Measurements from ENCODE around the gene HAP1.
A peak's percentile ranks its signal among the peaks of the same experiment; 100 is the strongest.
"Not testable (repeated sequence)": the region's sequence is repeated elsewhere in the genome, so short reads cannot be mapped to it uniquely, and the experiment has no call there.

The HAP1 gene

DNA sequence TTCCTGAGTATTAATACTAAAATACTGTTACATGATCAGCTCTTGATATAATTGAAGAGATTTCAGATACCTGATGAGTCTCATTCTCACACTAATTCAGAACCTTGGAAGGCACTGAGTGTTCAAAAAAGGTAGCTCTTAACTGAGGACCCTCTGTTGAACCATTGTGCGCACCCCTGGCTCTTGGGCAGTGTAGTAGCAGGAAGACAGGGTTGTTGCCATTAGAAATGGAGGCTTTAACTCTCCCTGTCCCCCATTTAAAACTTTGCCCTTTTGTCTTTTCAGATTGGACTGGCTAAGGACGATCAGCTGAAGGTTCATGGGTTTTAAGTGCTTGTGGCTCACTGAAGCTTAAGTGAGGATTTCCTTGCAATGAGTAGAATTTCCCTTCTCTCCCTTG lies 43.9 kb downstream of the HAP1 start:
- no peak for DNase-seq (ENCODE audit: low read depth)

DNA sequence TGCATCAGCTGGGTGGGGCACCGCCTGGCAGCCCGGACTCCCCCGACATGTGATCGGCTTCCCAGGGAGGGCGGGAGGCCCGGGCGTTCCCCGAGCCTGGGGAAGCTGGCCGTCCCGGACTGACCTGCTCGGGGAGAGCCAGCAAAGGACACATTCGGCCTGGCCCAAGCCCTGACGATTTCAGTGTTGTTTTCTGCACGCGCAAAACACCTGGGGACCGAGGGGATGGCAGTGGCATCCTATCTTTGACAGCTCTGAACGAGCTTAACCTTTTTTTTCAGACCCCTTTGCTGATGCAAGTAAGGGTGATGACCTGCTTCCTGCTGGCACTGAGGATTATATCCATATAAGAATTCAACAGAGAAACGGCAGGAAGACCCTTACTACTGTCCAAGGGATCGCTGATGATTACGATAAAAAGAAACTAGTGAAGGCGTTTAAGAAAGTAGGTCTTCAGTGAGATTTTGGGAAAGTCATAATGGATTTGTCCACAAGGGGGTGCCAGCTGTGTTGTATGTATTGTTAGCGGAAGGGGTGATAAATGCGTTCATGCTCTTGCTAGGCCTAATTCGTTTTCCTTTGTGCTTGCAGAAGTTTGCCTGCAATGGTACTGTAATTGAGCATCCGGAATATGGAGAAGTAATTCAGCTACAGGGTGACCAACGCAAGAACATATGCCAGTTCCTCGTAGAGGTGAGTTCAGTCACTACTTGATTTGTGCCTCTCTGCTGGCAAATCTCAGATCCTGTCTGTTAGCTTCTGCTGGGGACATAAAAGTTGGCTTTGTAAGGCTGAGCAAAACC lies 44.7 kb downstream of the HAP1 start:
- DNase-seq (ENCODE audit: low read depth): peak; percentile 56

DNA sequence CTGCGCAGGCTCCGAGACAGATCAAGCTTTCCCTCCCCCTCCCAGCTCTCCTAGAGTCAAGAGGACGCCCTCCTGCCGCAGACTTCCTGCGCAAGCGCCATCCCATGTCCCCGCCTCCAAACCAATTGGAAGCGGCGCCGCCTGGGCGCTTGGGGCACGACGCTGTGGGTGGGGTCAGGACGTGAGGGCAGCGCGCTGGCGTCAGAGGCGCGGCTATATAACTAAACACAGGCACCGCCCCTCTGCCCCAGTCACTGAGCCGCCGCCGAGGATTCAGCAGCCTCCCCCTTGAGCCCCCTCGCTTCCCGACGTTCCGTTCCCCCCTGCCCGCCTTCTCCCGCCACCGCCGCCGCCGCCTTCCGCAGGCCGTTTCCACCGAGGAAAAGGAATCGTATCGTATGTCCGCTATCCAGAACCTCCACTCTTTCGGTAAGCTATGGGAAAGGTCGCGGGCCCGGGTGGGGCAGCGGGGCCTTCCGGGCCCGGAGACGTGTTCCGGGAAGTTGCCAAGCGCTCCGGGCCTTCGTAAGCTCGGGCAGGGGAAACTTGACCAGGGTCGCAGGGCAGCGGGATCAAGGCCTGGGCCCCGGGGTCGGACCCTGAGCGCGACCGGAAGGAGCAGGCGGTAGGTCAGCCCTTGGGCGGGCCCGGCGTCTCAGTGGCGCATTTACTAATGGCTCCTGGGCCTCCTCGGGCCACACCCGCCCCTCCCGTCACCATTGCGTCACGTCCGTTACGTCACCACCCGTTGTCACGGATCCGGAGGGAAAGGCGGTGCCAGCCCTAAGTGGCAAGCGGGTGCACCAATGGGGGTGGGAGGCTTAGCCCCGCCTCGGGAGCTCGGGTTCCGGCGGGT lies 45.6 kb downstream of the HAP1 start, which contains the start of gene EIF1:
EIF1 (plus strand) TSS at position 245 of the 856 bp plus-strand sequence; CDS start at position 399, 154 bp downstream.
- DNase-seq (ENCODE audit: low read depth): peak; percentile 100

DNA sequence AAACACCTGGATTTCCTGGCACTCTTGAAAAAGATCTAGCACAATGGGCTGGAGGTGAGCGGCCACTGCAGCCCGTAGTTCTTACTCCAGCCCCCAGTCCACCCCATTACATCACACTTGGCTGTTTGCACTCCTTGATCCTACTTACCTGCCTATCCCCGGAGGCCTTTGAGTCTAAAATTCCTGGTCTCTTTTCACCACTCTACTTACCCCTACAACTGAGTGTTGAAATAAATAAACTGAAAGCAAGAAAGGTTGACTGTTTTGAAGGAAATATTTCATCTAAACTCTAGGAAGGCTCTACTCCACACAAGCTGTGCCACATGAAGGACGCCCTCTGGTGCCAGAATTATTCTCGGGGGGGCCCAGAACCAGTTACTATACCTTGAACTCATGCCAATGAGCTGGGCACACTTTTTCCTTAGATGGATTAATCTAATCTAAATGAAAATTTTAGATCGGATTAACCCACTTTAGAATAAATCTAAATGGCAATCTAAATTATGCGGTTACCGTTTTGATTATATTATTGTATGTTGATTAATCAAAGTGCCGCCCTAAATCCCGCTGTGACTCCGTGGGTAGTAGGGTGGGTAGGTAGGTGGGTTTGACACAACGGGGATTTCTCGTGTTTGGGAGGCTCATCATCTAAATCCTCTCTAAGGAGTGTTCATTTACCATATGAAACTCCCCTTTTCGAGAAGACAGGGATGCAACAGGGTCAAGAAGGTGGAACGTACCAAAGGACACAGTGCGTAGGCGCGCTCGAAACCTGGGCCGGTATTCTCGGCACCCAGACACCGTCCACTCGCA lies 46.4 kb downstream of the HAP1 start:
- DNase-seq (ENCODE audit: low read depth): peak; percentile 45

DNA sequence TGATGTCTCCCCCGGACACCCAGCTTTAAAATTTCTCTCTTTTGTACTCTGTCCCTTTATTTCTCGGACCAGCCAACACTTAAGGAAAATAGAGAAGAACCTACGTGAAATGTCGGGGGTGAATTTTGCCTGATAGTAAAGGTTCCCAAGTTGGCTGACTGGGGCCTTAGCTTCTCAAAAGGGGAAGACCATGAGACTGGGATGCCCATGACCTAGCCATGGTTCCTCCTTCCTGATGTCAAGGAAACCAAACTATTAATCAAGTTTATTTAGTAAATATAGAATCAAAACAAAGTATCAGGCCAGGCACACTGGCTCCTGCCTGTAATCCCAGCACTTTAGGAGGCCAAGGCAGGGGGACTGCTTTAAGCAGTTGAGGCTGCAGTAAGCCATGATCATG lies 48.2 kb downstream of the HAP1 start:
- DNase-seq (ENCODE audit: low read depth): no peak

DNA sequence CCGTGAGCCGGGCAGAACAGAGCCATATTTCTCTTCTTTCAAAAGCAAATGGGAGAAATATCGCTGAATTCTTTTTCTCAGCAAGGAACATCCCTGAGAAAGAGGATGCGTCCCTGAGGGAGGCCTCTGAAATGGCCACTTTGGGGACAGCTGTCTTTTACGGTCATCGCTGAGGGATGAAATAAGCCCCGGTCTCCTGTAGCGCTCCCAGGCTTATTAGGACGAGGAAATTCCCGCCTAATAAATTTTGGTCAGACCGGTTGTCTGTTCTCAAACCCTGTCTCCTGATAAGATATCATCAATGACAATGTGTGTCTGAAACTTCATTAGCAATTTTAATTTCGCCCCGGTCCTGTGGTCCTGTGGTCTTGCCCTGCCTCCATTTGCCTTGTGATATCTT lies 48.7 kb downstream of the HAP1 start:
- not testable (repeated sequence) for DNase-seq (ENCODE audit: low read depth)

DNA sequence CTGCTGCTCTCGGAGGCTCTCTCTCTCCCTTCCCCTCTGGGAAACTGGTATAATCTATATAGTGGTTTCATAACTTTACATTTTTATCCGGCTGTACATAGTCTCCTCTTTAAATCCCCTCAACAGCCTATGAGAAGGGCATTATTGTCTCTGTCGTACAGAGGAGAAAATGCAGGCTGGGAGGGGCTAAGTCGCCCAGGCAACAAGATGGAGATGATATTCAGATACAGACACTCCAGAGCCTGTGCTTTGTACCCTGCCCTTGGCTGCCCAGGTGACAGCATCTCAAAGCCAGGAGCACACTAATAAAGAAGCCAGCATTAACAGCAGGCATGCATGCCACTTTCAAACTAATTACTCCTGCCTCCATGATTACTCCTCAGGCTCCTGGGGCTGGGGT lies 50.4 kb downstream of the HAP1 start:
- DNase-seq (ENCODE audit: low read depth): no peak

DNA sequence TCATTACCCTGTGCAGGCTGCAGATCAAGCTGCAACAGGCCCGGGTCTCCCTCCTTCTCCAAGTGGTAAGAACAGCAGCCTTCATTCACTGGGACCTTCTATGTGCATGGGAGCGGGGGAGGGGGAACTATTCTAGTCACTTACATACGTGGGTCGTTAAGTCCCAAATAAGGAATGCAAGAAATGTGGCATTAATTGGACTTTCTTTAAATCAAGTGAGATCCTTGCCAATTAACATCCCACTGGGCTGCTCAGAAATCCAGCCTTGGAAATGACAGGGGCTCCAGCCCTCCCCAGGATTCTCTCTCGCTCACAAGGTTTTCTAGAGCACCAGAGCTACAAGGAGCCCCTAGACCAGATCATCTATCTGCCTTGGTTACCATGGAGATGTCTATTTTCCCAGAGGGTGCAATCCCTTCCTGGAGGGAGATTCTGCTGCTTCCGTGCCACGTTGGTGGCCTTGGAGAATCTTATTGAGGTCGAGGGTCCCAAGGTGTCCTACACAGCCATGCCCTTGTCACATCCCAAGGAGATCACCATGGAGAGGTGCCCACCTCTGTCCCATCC lies 50.9 kb downstream of the HAP1 start:
- no peak for DNase-seq (ENCODE audit: low read depth)

DNA sequence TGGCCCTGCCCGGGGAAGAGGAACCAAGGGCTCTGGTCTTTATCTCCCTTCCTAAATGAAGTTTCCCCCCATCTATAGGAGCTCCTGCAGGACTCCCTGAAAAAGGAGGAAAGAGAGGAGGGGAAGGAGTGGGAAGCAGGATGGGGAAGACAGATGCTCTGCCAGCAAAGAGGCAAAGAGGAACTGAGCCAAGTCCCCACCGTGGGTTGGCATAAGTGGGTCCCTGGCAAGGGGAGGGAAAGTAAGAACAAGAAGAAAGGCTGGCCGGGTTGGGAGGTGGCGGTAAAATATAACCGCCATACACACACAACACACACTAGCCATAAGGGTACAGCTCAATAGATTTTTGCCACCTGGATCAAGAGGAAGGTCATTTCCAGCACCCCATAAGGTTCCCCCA lies 51.8 kb downstream of the HAP1 start:
- DNase-seq (ENCODE audit: low read depth): no peak

DNA sequence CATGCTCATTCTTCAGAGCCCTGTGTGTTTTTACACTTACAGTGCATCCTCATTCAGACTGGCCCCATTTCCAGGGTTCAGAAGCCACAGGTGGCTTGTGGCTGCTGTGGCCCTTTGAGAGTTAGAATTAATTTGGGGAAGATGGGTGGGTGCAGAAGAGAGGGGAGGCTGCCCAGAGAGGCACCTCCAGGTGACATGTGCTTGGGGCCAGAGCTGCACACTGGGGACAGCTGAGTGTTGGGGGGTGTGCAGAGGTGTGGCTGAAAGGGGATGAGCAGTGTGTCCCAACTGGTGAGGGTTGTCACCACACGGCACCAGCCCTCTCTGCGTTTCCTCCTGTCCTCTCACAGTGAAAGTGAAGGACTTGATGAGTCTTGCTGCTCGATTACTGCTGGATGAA lies 52.7 kb downstream of the HAP1 start:
- no peak for DNase-seq (ENCODE audit: low read depth)

DNA sequence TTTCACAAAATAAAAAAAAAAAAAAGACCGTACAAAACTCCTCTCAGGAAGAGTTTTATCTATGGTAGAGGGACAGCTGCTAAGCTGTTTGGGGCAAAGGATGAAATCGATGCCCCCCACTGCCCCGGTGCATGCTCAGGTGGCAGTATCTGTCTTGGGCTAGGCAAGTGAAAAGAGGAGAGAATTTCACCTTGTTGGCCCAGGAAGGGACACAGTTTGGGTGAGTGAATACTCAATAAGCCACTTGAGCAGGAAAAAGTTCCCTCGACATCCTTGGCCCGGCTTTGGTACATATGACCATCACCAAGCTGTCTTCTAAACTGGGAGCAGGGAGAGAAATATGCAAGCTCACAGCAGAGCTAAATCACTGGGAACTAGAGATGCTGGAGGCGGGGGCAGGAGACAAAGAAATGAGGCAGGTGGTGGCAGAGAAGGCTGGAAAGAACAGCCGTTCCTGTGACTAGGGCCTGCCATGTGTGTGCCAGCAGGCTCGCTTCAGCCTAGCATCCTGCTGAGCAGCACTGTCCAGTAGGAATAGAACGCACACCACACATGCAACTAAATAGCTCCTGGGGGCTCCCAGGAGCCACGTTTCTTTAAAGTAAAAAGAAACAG lies 53.9 kb downstream of the HAP1 start:
- no peak for DNase-seq (ENCODE audit: low read depth)

DNA sequence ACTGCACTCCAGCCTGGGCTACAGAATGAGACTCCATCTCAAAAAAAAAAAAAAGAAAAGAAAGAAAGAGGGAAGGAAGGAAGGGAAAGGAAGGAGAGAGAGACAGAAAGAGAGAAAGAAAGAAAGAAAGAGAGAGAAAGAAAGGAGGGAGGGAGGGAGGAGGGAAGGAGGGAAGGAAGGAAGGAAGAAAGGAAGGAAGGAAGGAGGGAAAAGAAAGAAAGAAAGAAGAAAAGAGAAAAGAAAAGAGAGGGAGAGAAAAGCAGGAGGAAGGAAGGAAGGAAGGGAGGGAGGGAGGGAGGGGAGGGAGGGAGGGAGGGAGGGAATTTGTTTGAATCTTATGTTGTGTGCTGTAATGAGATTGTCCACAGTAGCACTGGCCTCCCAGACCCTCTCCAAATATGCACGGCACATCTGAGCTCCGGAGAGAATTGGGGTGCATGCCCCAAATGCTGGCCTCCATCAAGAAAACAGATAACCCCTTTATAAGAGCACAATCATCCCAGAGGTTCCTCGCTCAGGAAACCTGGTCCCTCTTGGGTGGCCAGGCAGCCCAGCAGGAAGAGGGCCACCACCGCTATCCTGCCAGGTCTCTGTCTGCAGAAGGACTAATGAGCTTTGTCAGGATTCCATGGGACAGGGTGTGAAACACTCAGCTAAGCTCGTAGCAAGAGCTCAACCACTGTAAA lies 54.6 kb downstream of the HAP1 start:
- no peak for DNase-seq (ENCODE audit: low read depth)

DNA sequence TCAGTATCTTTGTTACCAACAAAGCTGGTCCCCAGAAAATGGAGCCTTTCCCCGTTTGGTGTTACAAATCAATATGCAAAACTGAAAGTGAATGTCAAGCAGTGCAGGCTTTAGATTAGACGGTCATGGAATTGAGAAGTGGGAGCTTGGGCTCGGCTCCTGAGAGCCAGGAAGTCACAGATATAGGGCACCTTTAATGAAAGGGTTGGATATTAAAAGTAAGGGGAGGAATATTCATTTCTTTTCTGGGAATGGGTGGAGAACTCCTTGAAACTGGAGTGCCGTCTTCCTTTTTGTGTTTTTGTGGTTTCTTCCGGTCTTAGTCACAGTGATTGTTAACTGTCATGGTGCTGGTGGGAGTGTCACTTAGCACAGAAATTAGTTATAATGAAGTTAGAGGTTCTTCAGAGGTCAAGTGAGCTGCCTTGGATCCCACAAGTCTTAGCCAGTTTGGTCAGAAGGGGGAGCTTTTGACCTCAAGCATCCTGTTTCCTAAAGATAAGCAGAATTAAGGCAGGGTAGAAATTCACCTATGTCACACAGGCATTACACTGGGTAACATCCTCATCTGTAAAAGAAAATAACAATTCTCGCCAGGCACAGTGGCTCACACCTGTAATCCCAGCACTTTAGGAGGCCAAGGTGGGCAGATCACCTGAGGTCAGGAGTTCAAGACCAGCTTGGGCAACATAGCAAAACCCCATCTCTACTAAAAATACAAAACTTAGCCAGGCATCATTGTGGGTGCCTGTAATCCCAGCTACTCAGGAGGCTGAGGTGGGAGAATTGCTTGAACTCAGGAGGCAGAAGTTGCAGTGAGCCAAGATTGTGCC lies 55.3 kb downstream of the HAP1 start:
- peak; percentile 46 for DNase-seq (ENCODE audit: low read depth)

DNA sequence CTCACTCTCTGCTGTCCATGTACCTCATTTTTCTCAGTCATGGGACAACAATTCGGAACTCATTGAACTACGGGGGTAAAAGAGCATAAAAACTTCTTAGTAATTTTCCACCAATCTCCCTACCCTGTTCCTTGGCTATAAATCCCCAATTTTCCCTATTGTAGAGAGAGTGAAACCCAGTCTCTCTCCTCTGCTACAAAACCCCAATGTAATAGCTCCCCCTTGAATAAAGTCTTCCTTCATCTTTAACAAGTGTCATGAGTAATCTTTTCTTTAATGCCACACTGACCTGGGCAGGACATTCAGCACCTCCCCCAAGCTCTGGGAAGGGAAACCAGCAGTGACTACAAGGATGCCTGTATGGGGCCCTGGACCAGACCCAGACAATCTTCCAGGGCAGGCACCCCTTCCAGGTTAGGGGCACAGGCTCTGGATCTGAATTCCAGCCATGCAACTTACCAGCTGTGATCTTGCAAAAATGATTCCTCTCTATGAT lies 56.0 kb downstream of the HAP1 start:
- DNase-seq (ENCODE audit: low read depth): no peak

DNA sequence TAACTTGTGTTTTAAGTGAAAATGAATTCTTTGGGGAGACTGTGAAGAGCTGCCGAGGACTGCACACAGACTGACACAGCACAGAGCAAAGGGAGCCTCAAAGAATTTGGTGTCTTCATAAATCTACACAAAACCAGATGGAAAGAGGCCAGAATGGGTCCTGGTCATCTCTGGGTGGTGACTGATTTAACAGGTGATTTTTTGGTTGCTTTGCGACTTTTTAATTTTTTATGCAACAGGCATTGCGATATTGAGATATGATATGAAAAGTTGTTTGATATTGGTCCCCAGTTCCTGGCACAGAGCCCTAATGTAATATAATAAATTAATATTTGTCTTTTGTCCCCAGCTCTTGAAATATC lies 58.4 kb downstream of the HAP1 start:
- DNase-seq (ENCODE audit: low read depth): no peak

DNA sequence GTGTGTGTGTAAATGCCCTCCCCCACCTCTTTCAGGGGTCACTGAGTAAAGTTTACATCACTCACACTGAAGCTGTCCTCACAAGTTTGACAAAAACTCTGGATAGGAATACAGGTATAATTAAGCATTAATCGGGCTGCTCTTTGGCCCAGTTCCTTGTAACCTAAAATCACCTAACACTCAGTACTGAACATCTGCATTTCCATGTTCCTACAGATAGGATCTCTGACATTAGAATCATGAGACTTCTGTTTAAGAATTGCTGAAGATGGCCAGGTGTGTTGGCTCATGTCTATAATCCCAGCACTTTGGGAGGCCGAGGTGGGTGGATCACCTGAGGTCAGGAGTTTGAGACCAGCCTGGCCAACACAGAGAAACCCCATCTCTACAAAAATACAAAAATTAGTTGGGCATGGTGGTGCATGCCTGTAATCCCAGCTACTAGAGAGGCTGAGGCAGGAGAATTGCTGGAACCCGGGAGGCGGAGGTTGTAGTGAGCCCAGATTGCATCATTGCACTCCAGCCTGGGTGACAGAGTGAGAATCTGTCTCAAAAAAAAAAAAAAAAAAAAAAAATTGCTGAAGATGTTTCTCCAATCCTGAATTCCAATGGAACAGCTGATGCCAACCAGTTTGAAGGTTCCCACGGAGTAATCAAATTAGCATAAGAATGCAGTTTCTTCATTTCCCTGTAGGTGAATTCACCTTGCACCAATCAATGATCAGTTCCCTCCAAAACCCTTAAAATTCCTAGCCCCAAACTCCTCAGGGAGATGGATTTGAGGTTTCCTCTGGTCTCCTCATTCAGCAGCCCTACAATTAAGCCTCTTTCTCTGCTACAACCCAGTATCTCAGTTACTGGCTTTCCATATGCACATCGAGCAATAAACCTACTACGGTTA lies 59.0 kb downstream of the HAP1 start:
- not testable (repeated sequence) for DNase-seq (ENCODE audit: low read depth)
